HG03558 (cell line): ENCODE results near the gene EGFR.
"Not testable (repeated sequence)": the region's sequence is repeated elsewhere in the genome, so short reads cannot be mapped to it uniquely, and the experiment has no call there.

ENCODE experiments used
- ATAC-seq: cut with Tn5 transposase; IDR thresholded peaks from one replicate; pipeline ENCODE4 v1.9.1; 2021; ENCODE audit warnings: moderate number of reproducible peaks; ENCODE audit not compliant: unreplicated experiment; ENCODE audit errors: extremely low read depth

EGFR gene

GRCh38 chr7:55156919-55157763 is 138.3 kb downstream of the EGFR start:
- no peak for ATAC-seq

DNA sequence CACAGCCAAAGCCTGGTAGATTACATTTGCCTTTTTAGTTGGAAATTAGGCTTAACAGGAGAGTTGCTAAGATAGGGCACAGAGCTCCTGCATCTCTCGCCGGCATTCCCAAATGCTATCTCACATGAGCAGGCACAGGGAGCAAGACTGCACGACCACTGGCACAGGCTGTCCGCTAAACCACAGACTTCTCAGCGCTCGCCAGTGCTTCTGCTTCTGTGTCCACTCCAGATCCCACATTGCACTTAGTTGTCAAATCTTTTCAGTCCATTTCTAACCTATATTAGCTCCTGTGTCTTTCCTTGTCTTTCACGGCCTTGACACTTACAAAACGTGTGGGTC is 138.9 kb downstream of the EGFR start:
- no peak for ATAC-seq

DNA sequence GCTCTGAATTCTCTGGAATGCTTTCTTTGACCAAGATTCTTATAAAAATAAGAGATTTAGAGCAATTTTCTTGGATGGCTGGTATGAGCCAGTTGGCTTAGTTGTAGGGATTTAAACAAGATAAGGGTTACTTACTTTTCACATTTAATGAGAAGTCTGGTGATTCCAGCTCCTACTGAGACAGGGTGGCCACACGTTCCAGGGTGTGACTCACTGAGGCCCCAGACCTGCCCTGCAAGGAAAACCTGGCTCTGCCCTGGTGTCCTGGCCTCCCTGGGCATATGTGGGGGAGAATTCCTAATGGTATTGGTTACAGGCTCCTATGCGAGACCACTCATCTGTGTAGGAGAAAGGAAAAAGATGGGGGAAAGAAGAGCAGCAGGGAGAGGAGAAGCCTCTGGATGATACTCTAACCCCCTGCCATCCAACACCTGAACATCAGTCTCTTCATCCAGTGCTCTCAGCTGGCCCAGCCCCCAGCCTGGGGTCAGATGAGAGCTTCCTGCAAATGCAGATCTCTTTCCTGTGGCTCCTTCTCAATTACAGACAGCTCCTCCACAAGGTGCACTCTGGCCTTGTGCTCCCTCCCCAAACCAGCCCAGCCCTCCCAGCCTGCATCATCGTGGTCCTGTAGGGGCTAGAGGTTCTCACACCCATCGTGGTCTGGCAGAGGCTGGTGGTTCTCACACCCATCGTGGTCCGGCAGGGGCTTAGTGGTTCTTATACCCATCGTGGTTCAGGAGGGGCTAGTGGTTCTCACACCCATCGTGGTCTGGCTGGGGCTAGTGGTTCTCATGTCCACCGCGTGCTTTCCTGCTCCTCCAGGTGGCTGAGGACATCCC is 139.9 kb downstream of the EGFR start:
- ATAC-seq = no peak

DNA sequence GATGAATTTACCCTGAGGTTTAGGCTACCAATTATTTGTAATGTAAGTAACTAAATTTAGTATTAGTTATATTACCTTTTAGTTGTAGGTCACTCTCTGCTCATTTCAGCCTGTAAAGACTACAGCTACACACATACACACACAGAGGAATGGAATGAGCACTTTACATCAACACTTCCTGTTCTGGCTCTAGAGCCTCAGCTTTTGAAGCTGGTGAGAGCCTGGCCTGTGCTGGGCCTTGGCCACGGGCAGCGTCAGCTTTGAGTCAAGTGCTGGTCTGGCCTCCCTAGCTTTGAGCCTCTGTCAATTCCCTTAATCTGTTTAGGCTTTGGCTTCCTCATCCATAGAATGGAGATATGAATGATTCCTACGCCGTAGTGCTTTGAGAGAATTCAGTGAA is 141.7 kb downstream of the EGFR start:
- no peak for ATAC-seq

- ATAC-seq = no peak
Measured at GRCh38 chr7:55161154-55161687, 142.4 kb downstream of the EGFR start.

DNA sequence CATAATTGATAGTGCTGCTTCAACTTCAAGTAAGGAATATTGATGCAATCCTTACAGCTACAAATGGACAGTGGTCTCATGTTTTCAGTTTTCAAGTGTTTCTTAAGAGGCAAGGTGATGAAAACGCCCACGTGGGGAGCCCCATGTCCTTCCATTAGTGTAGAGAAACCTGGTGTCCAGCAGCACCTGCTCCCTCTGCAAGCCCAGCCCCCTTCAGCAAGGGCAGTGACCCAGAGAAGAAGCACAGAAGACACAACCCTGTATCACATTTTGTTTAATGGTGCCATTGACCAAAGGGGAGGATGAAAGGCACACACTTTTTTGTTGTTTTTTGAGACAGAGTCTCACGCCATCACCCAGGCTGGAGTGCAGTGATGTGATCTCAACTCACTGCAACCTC is 143.7 kb downstream of the EGFR start:
- no peak for ATAC-seq

- no peak for ATAC-seq
Measured at GRCh38 chr7:55163733-55164132, 144.9 kb downstream of the EGFR start.

DNA sequence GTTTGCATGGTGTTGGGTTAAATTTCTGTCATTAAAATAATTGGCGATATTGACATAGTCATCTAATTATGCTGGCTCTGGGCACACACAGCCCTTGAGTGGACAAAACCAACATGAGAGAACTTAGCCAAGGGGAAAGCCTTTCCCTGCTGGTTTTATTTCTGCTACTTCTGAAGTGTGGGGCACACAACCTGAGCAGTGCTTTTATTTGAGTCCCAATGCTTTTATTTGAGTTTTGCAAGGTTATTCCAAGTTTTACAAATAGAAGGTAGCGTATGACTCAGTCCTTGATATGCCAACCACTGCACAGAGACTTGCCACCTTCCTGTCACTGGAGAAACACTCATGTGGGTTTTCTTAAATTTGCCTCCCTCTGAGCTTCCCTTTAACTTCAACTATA is 145.7 kb downstream of the EGFR start:
- no peak for ATAC-seq

GRCh38 chr7:55165176-55165861 is 146.5 kb downstream of the EGFR start:
- no peak for ATAC-seq

- ATAC-seq = not testable (repeated sequence)
Measured at GRCh38 chr7:55167296-55167695, 148.5 kb downstream of the EGFR start.

- ATAC-seq = no peak
Measured at GRCh38 chr7:55170335-55171069, 151.7 kb downstream of the EGFR start.

GRCh38 chr7:55171157-55171556 is 152.3 kb downstream of the EGFR start:
- ATAC-seq = no peak

GRCh38 chr7:55172161-55172560 is 153.3 kb downstream of the EGFR start:
- no peak for ATAC-seq

- no peak for ATAC-seq
Measured at GRCh38 chr7:55172881-55173609, 154.2 kb downstream of the EGFR start.

- ATAC-seq = no peak
Measured at GRCh38 chr7:55173671-55174070, 154.9 kb downstream of the EGFR start.

DNA sequence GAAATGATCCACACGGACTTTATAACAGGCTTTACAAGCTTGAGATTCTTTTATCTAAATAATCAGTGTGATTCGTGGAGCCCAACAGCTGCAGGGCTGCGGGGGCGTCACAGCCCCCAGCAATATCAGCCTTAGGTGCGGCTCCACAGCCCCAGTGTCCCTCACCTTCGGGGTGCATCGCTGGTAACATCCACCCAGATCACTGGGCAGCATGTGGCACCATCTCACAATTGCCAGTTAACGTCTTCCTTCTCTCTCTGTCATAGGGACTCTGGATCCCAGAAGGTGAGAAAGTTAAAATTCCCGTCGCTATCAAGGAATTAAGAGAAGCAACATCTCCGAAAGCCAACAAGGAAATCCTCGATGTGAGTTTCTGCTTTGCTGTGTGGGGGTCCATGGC is 155.6 kb downstream of the EGFR start:
- no peak for ATAC-seq

- ATAC-seq = no peak
Measured at GRCh38 chr7:55174856-55175255, 156.0 kb downstream of the EGFR start.

- ATAC-seq = no peak
Measured at GRCh38 chr7:55177068-55177530, 158.3 kb downstream of the EGFR start.

- ATAC-seq = no peak
Measured at GRCh38 chr7:55177589-55178261, 158.9 kb downstream of the EGFR start.
